Activated gamma-delta T cell treated with anti-CD3 and anti-CD28 coated beads, Interleukin-2, amount 50 U/mL, for 16 hours (primary cell): ENCODE data around the gene MYBBP1A.
A peak's percentile ranks its signal among the peaks of the same experiment; 100 is the strongest.

Experiments used
- DNase-seq: peaks from one replicate; pipeline ENCODE4 v3.0.0-alpha.2; 2020; ENCODE audit warnings: low read depth

MYBBP1A gene

DNA sequence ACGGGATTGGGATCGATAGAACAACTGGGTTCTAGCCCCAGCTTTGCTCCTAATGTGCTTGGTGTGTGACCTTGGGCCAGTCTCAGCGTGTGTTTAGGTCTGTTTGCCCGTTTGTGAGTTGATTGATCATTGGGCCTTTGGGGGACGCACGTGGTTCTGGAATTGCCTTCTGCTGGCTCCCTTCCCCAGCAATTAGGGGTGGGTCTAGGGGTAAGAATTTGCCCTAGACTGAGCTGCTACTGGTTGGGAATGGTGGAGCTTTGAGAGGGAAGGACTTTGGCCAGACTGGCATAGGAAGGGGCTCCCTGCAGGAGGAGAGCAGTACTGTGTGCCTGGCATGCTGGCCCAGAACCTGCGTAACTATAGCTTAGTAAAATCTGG, 55.0 kb downstream of the MYBBP1A start:
- DNase-seq, result no peak

DNA sequence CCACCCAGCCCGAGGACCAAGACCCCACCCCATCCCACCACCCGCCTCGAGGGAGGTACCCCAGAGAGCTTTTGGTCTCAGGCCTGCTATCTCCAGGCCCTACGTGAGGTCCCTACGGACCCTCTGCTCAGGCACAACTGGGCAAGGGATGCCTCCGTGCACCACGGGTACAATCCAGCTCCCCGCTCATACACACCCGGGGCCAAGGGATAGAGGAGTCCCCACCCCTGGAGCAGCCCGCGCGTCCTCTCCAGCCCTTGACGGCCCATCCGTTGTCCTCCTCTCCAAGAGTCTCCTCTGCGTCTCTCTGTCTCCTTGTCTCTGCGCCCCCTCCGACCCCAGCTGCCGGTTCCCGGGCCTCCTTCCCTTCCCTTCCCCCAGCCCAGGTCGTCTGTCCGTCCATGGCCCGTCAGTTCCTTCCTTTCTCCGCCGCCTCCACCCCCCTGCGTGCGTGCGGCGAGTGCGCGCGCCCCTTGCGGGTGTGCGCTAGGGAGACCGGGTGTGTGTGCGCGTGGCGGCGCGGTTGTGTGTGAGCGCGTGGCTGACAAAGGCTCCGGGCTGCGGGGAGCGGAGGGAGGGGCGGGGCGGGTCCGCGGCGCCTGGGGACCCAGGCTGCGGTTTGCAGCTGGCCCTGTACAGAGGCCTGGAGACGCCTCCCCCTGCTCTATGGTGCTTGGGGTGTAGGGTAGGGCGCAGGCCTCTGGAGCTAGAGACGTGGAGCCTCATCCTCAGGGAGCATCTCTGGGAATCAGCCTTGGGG, 55.6 kb downstream of the MYBBP1A start:
- DNase-seq, result no peak

DNA sequence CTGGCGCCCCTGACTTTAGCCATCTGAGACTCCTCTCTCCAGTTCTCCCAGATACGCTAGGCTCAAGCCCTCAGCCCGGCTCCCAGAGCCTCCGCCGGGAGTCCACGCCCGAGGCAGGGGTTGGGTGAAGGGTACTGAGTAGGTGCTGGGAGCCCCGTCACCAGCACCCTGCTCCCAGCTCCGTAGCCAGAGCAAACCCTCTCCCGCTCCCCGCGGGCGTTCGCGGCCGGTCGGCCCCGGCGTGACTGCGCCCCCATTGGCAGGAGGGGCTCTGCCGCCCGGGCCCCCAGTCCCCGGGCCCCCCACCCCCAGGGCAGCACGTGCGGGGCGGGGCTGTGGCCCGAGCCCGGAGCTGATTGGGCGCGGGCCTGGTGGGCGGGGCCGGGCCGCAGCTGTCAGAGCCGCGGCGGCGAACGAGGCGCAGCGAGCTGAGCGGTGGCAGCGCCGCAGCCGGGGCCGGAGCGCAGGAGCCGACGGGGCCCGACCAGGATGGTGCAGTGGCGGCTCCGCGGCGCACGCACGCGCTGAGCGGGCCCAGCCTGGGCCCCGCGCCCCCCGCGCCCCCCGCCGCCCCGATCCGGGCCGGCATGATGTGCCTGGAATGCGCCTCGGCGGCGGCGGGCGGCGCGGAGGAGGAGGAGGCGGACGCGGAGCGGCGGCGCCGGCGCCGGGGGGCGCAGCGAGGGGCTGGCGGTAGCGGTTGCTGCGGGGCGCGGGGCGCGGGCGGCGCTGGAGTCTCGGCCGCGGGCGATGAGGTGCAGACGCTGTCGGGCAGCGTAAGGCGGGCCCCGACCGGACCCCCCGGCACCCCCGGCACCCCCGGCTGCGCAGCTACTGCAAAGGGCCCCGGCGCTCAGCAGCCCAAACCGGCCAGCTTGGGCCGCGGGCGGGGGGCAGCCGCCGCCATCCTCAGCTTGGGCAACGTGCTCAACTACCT, 56.5 kb downstream of the MYBBP1A start, which contains the start of gene SPNS2:
Gene SPNS2 (plus strand): TSS at position 421 of the 937 bp plus-strand sequence. CDS start 167 bp downstream, at position 588.
- peak; percentile 25 for DNase-seq

DNA sequence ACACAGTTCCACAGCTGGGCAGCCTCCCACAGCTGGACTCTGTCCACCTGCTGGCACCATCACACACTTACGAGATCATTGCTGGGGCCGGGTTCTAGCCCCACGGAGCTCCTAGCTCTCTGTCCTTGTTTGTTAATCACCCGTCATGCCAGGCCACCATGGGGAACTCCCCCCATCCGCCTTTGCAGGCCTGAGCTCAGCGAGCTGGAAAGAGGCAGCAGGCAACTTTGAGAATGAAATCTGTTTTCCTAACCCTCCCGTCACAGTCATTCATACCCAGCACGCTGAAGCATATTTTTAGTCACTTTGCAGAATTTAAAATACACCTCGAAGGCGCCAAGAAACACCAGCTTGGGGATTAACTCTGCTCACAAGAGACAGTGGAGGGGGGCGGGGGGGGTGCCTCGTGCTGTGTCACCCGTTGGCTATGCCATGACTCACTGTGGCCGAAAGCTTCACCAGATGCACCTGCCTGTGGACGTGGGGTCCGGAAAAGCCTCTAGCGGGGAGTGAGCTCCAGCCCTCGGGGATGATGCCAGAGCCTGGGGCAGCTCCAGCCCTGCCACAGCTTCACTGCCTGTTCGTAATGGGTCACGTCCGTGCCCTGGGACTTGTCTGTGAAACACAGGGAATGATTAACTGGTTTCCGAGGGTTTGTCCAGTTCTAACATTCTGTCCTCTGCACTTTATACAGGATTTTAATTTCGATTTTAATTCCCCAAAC, 57.9 kb downstream of the MYBBP1A start:
- no peak for DNase-seq

DNA sequence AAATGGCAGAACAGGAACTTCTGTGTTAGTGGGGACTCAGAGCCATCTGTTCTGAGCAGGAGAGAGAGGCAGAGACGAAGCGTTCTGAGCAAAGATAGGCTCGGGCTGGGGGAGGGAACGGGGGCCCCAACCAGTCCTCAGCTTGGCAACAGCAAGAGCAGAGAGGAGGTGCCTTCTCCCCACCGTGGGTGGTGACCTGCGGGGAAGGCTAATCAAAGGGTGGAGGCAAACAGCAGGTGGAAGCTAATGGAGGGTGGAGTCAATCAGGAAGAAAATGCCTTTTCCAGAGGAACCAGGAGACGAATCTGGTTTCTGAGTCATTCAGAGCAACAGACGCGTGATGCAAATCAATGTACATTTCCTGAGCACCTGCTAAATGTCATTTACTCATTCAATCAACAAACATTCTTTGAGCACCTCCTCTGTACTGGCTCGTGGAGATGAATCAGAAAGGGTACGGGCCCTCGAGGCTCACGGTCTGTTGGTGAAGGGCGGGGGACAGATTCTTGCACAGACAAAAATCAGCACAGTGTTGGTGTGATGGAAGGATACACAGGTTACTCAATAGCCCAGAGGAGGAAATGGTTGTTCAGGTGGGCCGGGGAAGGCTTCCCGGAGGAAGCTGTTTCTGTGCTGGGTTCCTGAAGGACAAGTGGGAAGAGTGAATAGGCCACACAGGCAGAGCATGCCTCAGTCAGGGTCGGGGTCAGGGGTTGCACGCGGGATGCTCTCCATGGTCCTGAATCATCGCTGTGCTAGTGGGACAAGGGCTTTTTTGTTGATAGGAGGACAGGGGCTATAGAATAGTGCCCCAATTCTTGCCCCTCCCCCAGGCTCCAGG, 62.2 kb downstream of the MYBBP1A start:
- no peak for DNase-seq

DNA sequence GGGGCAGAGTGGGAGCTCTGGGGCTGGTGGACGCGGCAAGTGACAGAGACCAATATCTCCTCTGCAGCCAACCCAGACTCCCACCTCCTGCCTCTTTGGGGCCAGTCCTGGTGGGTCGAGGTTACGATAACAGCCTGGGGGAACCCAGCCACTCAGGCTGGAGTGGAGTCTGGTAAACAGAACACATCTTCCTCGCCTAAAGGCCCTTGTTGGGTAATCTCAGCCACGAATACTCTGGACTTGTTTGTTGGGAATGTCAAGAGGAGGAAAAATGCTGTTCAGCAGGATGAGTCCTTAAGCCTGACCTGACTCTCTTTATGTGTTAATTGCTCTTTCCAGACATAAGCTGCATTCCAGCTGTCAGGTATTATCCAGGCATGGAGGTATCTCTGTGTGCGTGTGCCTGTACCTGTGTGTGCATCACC, 64.5 kb downstream of the MYBBP1A start:
- DNase-seq, result no peak

DNA sequence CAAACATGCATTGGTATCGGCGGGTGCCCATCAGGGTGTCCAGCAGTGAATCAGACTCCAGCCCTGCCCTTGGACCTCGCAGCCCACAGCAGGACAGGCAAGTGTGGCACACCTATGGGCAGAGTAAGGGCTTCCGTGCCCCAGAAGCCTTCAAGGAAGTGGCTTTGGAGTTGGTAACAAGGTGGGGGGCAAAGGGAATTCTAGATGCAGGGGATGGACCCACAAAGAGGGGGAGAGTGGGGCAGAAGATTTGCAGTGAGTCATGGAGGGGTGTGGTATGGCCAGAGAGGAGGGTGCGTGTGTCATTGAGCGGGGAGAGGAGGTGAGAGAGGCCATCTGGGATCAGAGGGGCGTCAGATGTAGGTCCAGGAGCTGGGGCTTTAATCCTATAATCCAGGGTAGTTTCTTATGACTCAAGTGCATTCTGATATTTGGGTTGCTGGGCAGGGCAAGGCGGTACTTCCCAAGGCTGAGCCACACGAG, 65.0 kb downstream of the MYBBP1A start:
- DNase-seq, result no peak

DNA sequence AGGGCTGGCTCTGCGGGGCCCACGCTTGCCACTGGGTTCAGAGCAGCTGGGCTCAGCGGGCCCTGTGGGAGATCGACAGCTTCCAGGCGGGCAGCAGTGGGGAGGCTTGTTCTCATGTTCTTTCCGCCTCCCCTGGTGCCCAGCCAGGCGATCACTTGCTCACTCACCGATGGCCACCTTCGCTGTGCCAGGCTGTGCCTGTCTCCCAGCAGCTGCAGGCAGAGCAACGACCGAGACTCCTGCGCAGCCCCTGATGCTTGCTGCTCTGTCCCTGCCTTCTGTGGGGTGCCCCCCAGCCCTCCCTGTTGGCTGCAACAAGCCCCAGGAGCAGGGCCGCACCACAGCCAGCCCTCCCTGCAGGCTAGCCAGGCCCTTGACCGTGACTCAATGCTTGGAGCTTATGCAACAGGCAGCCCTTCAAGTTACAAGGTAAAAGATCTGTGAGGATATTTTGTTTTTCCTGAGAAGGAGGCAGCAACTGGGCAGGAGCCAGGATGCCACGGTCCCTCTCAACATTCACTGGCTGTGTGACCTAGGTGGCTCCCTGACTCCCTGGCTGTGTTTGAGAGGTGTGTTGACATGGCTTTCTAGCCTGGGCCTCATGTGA, 66.1 kb downstream of the MYBBP1A start:
- no peak for DNase-seq
